Body of pancreas (tissue), 4 donors: Measurements from ENCODE around the gene URB1. TPM values are rescaled to one million over a fixed set of nuclear protein-coding genes. Genes with fewer than 3 reads are reported as not detected.

Source experiments
- ATAC-seq: fragments of 150-250 bp; one replicate; pipeline ENCODE4 v1.9.1; 2016
- DNase-seq, 4 donors: peaks; one replicate each; pipeline ENCODE4 v3.0.0-alpha.2; 2019
- H3K27ac ChIP-seq, 4 donors: fragments of 200-600 bp; sonication (generic); 1 replicate in 3 of 4; 2 replicates in 1 of 4; pipeline versions ENCODE4 v1.5.1 to v1.6.1; 2016 to 2019; ENCODE audit warnings: mild to moderate bottlenecking in 1 of 4, mixed read lengths in 1 of 4, moderate library complexity in 1 of 4
- H3K27me3 ChIP-seq, 2 donors: fragments of 200-600 bp; sonication (generic); one replicate each; pipeline ENCODE4 v1.6.0; 2016; ENCODE audit warnings: mild to moderate bottlenecking in 1 of 2
- H3K36me3 ChIP-seq, 2 donors: fragments of 200-600 bp; sonication (generic); replicated peaks in 1 of 2; 2 replicates each; pipeline ENCODE4 v1.5.1; 2016; ENCODE audit warnings: low read depth in 2 of 2; ENCODE audit not compliant: insufficient read depth in 1 of 2
- H3K4me1 ChIP-seq: fragments of 200-600 bp; sonication (generic); one replicate; pipeline ENCODE4 v1.6.0; 2016
- H3K4me3 ChIP-seq, 2 donors: fragments of 200-600 bp; sonication (generic); 1 replicate in 1 of 2; 2 replicates in 1 of 2; pipeline ENCODE4 v1.5.1; 2016 to 2019
- H3K9me3 ChIP-seq, 3 donors: fragments of 200-600 bp; sonication (generic); 1 replicate in 2 of 3; 2 replicates in 1 of 3; pipeline ENCODE4 v1.5.1; 2016
- POLR2A ChIP-seq, 3 donors: fragments of 450-650 bp; IDR thresholded peaks; one replicate each; pipeline ENCODE4 v1.6.1; 2016; ENCODE audit warnings: antibody characterized with exemption in 3 of 3, mild to moderate bottlenecking in 2 of 3
- WGBS, 2 donors: methylation state at CpG; one replicate each; pipeline ENCODE4 v1.1.5; 2017; 5-methylcytosine and 5-hydroxymethylcytosine counted together
- intact Hi-C: fragments of 100-400 bp; cut with DNase I; formaldehyde crosslinking; loops from one replicate; pipeline ENCODE4 v1.15.1; 2023
- total RNA-seq, 2 donors: library from RNA; depleted of rRNA; stranded (reverse); fragments of >200 nt; gene quantifications; one replicate each; pipeline ENCODE4 v1.1.0, GENCODE V29; 2016
- TF ChIP-seq, protein P1 (sequence below), 7 experiments: fragments of 450-650 bp in 4 of 7; fragments of 200-600 bp in 3 of 7; sonication (generic) in 3 of 7; IDR thresholded peaks; one replicate each; pipeline ENCODE4 v1.5.1; 2016 to 2019; ENCODE audit warnings: antibody characterized with exemption in 7 of 7

URB1 gene
- total RNA-seq, 2 donors from 2014 or later: 10.1 to 11.2 TPM

DNA sequence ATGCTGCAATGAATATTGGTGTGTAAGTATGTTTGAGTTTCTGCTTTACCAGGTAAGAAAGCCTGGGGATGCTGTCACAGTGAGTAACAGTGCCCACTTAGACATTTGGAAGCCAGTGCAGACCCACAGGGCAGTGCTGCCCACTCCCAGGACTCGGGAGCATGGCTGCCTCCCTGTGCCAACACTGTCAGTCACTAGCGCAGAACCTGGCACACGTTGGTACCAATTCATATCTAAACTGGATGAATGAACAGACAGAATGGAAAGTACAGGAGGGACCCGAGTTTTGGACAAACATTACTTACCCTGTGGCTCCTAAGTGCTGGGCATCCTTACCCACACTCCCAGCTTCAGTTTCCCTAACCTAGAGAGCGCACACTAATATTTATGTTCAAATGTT is 18.1 kb upstream of the URB1 start:
- WGBS, 2 donors: 38 to 53% methylated on average over 5 of the region's 5 CpGs
- DNase-seq: peak in 2 of 4 donors; percentile 12 to 24
- intact Hi-C loops: no loop called here

DNA sequence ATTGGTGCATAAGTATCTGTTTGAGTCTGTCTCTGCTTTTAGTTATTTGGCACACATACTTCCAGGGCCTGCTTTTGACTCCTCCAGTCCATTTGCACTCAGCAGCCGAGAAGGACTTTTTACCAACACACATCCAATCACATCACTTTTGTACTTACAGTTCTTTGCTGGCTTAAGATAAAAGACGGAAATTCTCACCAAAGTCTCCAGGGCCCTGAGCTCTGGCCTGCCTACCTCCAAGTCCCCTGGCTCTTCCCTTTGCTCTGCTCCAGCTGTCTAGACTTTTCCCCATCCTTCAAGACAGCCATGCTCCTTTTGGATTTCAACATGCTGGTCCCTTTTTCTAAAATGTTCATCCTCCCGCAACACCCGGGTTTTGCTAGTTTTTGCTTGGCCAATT is 17.5 kb upstream of the URB1 start:
- H3K4me1 ChIP-seq: peaks cover 40% of the 10 kb centered on the region
- DNase-seq (peak in 1 of 4 donors; percentile 32), ATAC-seq (no peak)
- peak overlapping the region in 2 of 4 donors; percentile 92 to 94 for H3K27ac ChIP-seq
- no peak for TF ChIP-seq POLR2A (IDR thresholded peaks at IDR 0.05)
- TF ChIP-seq, protein P1, sequence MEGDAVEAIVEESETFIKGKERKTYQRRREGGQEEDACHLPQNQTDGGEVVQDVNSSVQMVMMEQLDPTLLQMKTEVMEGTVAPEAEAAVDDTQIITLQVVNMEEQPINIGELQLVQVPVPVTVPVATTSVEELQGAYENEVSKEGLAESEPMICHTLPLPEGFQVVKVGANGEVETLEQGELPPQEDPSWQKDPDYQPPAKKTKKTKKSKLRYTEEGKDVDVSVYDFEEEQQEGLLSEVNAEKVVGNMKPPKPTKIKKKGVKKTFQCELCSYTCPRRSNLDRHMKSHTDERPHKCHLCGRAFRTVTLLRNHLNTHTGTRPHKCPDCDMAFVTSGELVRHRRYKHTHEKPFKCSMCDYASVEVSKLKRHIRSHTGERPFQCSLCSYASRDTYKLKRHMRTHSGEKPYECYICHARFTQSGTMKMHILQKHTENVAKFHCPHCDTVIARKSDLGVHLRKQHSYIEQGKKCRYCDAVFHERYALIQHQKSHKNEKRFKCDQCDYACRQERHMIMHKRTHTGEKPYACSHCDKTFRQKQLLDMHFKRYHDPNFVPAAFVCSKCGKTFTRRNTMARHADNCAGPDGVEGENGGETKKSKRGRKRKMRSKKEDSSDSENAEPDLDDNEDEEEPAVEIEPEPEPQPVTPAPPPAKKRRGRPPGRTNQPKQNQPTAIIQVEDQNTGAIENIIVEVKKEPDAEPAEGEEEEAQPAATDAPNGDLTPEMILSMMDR (IDR thresholded peaks at IDR 0.05): no peak
- no peaks in the 10 kb centered on the region for H3K27me3 ChIP-seq
- intact Hi-C loops: no loop called here
- WGBS, 2 donors: 72 to 89% methylated on average over 4 of the region's 4 CpGs
- H3K4me3 ChIP-seq: no peak overlapping the region
- H3K36me3 ChIP-seq: no peaks in the 10 kb centered on the region
- no peaks in the 10 kb centered on the region for H3K9me3 ChIP-seq

More for the DNA sequence above, 18.1 kb upstream of the URB1 start:
- Histone ChIP-seq H3K9me3 (no peaks in the 10 kb centered on the region), H3K4me3 (no peak overlapping the region), H3K27ac (peak overlapping the region; percentile 84 to 94 (median 88)), H3K27me3 (no peaks in the 10 kb centered on the region), H3K36me3 (no peaks in the 10 kb centered on the region), H3K4me1 (peaks cover 46% of the 10 kb centered on the region)
- TF ChIP-seq, protein P1 (IDR thresholded peaks at IDR 0.05): no peak
- TF ChIP-seq POLR2A (IDR thresholded peaks at IDR 0.05): no peak
- no peak for ATAC-seq

DNA sequence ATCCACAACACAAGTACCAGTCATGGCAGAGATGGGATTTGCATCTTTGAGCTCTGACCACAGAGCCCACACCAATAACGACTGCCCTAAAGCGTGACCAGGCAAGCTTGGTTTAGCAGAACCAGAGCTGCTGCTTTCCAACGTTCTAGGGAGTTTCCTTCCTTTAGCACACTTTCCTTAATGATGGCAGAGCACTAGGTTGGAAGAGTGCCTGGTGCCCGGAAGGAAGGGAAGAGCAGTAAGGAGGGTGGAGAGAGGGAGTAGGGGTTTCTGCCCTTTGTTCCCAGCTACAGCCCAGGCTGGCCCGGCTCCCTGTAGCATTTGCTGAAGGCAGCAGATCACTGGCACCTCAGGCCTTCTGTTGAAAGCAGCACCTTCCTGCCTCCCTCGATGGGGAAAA is 13.6 kb upstream of the URB1 start:
- Histone ChIP-seq H3K27ac (no peak overlapping the region), H3K27me3 (no peaks in the 10 kb centered on the region), H3K9me3 (no peaks in the 10 kb centered on the region), H3K4me1 (peaks cover 11% of the 10 kb centered on the region), H3K36me3 (no peaks in the 10 kb centered on the region), H3K4me3 (no peak overlapping the region)
- 52 to 57% methylated on average over 6 of the region's 6 CpGs for WGBS, 2 donors
- DNase-seq (no peak), ATAC-seq (no peak)
- intact Hi-C loops: loop anchor here (5.0 kb wide), 1 partner anchor 196 kb away; no protein-coding TSS in a partner anchor
- TF ChIP-seq, protein P1 (IDR thresholded peaks at IDR 0.05): no peak
- TF ChIP-seq POLR2A (IDR thresholded peaks at IDR 0.05): no peak

DNA sequence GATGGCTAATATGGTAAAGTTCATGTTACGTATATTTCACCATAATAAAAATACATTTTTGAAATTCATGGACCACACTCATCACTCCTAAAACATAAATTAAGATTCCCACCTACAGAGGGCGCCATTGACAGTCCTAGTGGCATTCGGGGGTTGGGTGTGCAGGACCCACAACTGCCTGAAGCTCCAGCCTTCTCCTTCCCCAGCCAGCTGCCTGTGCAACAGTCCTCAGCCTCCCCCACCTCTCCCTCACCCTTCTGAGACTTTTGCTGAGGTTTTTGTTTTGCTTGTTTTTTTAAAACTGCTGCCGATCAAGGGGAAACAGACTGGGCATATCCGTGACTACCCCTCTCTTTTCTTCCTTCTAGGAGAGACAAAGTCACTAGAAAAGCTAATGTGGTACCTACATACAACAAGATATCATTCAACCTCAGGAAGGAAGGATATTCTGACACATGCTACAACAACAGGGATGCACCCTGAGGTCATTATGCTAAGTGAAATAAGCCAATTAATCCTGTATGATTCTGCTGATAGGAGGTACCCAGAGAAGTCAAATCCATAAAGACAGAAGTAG is 10.5 kb upstream of the URB1 start:
- intact Hi-C loops: no loop called here
- 8 to 14% methylated on average over 5 of the region's 5 CpGs for WGBS, 2 donors
- Histone ChIP-seq H3K4me3 (no peak overlapping the region), H3K27ac (no peak overlapping the region), H3K9me3 (no peaks in the 10 kb centered on the region), H3K4me1 (no peaks in the 10 kb centered on the region), H3K36me3 (no peaks in the 10 kb centered on the region), H3K27me3 (no peaks in the 10 kb centered on the region)
- DNase-seq (peak; percentile 58 to 75 (median 66)), ATAC-seq (peak; percentile 87)
- TF ChIP-seq, protein P1 (IDR thresholded peaks at IDR 0.05): peak; percentile 16 to 76 (median 67)
- no peak for TF ChIP-seq POLR2A (IDR thresholded peaks at IDR 0.05)

DNA sequence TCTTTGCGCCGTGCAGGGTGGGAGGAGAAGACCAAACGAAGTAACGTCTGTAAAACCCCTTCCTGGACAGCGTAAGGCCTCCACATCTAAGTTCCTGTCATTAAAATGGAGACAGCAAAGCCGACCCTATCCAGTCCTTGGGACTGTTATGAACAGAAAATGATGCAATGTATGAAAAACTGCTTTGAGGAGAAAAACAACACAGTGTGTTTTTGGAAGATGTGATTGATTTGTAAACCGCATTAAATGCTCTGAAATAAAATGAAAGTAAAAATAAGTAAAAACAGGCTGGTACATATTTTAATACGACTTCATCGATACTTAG is 827 bp upstream of the URB1 start:
- WGBS, 2 donors: 25 to 29% methylated on average over 9 of the region's 9 CpGs
- intact Hi-C loops: no loop called here
- Histone ChIP-seq H3K27ac (peak overlapping the region; percentile 70 to 92 (median 82)), H3K27me3 (no peaks in the 10 kb centered on the region), H3K36me3 (no peaks in the 10 kb centered on the region), H3K9me3 (no peaks in the 10 kb centered on the region), H3K4me1 (peaks cover 29% of the 10 kb centered on the region), H3K4me3 (peak overlapping the region in 1 of 2 donors; percentile 98)
- DNase-seq: no peak
- no peak for ATAC-seq
- TF ChIP-seq POLR2A (IDR thresholded peaks at IDR 0.05): no peak
- TF ChIP-seq, protein P1 (IDR thresholded peaks at IDR 0.05): no peak
